DND-41 (cell line): ENCODE measurements around the gene MSI2.

Source experiments
- CTCF ChIP-seq: IDR thresholded peaks from 2 replicates; pipeline ENCODE4 v1.5.1; 2012; ENCODE audit warnings: borderline replicate concordance, low read length, moderate library complexity, mild to moderate bottlenecking; ENCODE audit not compliant: poor library complexity, severe bottlenecking; ENCODE audit errors: extremely low read depth
- EZH2 ChIP-seq: IDR thresholded peaks from 3 replicates; pipeline ENCODE4 v1.6.1; 2012; ENCODE audit warnings: borderline replicate concordance, low read depth, mild to moderate bottlenecking, moderate library complexity, low read length, inconsistent platforms; ENCODE audit not compliant: severe bottlenecking

GRCh38 chr17:57468932-57469775 is 212.8 kb downstream of the MSI2 start:
- no peak for TF ChIP-seq EZH2
- no peak for TF ChIP-seq CTCF
